ENCODE data around the gene TM4SF1.

TM4SF1 gene

GRCh38 chr3:149377408-149378364 is at the start of gene TM4SF1:
Gene TM4SF1, minus strand, starts transcription at chr3:149377649. Its CDS starts 102 bp downstream, at chr3:149377547.
- DNase-seq, result no peak

GRCh38 chr3:149426325-149426724 is 48.9 kb upstream of the TM4SF1 start:
- DNase-seq, result no peak

GRCh38 chr3:149424918-149425317 is 47.5 kb upstream of the TM4SF1 start:
- DNase-seq, result no peak

- no peak for DNase-seq
Measured at GRCh38 chr3:149421764-149422163, 44.3 kb upstream of the TM4SF1 start.

- DNase-seq, result no peak
Measured at GRCh38 chr3:149419816-149420215, 42.4 kb upstream of the TM4SF1 start.

GRCh38 chr3:149417727-149418126 is 40.3 kb upstream of the TM4SF1 start:
- DNase-seq, result no peak

- no peak for DNase-seq
Measured at GRCh38 chr3:149417174-149417573, 39.7 kb upstream of the TM4SF1 start.

- no peak for DNase-seq
Measured at GRCh38 chr3:149415484-149415883, 38.0 kb upstream of the TM4SF1 start.

GRCh38 chr3:149414557-149415231 is 37.2 kb upstream of the TM4SF1 start:
- no peak for DNase-seq

GRCh38 chr3:149411583-149411982 is 34.1 kb upstream of the TM4SF1 start:
- DNase-seq, result no peak

GRCh38 chr3:149409351-149409750 is 31.9 kb upstream of the TM4SF1 start:
- no peak for DNase-seq

GRCh38 chr3:149407898-149408297 is 30.4 kb upstream of the TM4SF1 start:
- no peak for DNase-seq

- DNase-seq, result no peak
Measured at GRCh38 chr3:149406244-149406752, 28.8 kb upstream of the TM4SF1 start.

GRCh38 chr3:149403443-149403842 is 26.0 kb upstream of the TM4SF1 start:
- DNase-seq, result no peak

GRCh38 chr3:149402481-149402880 is 25.0 kb upstream of the TM4SF1 start:
- DNase-seq, result no peak

- DNase-seq, result no peak
Measured at GRCh38 chr3:149401926-149402310, 24.5 kb upstream of the TM4SF1 start.

GRCh38 chr3:149401212-149401925 is 23.9 kb upstream of the TM4SF1 start:
- DNase-seq, result no peak

GRCh38 chr3:149400645-149401044 is 23.2 kb upstream of the TM4SF1 start:
- DNase-seq, result no peak

GRCh38 chr3:149398296-149398695 is 20.8 kb upstream of the TM4SF1 start:
- no peak for DNase-seq

GRCh38 chr3:149397528-149397927 is 20.1 kb upstream of the TM4SF1 start:
- no peak for DNase-seq

GRCh38 chr3:149396476-149396875 is 19.0 kb upstream of the TM4SF1 start:
- DNase-seq, result no peak

GRCh38 chr3:149395107-149396089 is 17.9 kb upstream of the TM4SF1 start:
- no peak for DNase-seq
